Stimulated activated CD4-positive, alpha-beta T cell treated with anti-CD3 and anti-CD28 coated beads, Interleukin-4, amount 100 ng/mL, for 4 hours (primary cell): ENCODE measurements around the gene NEK7.
A peak's percentile ranks its signal among the peaks of the same experiment; 100 is the strongest.

Experiments used
- DNase-seq, 2 experiments: peaks; one replicate each; pipeline ENCODE4 v3.0.0-alpha.2; 2020

NEK7 gene

GRCh38 chr1:198150369-198150768 lies 6.4 kb upstream of the NEK7 start:
- no peak for DNase-seq

GRCh38 chr1:198151688-198152087 lies 5.1 kb upstream of the NEK7 start:
- no peak for DNase-seq

GRCh38 chr1:198153103-198153502 lies 3.7 kb upstream of the NEK7 start:
- no peak for DNase-seq

GRCh38 chr1:198153804-198154203 lies 3.0 kb upstream of the NEK7 start:
- no peak for DNase-seq

- DNase-seq: no peak
Observed at GRCh38 chr1:198155253-198155652, 1.5 kb upstream of the NEK7 start.

GRCh38 chr1:198156111-198156744 lies 570 bp upstream of the NEK7 start:
- peak; percentile 64 to 69 for DNase-seq

- peak; percentile 72 to 76 for DNase-seq
Observed at GRCh38 chr1:198157241-198157846, 546 bp downstream of the NEK7 start.

- DNase-seq: no peak
Observed at GRCh38 chr1:198157847-198158725, 1.3 kb downstream of the NEK7 start.

- peak; percentile 80 to 82 for DNase-seq
Observed at GRCh38 chr1:198158735-198159589, 2.2 kb downstream of the NEK7 start.

- DNase-seq: no peak
Observed at GRCh38 chr1:198160222-198160621, 3.4 kb downstream of the NEK7 start.

GRCh38 chr1:198160946-198161614 lies 4.3 kb downstream of the NEK7 start:
- DNase-seq: no peak

- DNase-seq: no peak
Observed at GRCh38 chr1:198161718-198162090, 4.9 kb downstream of the NEK7 start.

- DNase-seq: no peak
Observed at GRCh38 chr1:198162091-198162767, 5.4 kb downstream of the NEK7 start.

- DNase-seq: no peak
Observed at GRCh38 chr1:198165927-198166647, 9.3 kb downstream of the NEK7 start.

GRCh38 chr1:198166900-198167299 lies 10.1 kb downstream of the NEK7 start:
- DNase-seq: no peak

- DNase-seq: peak in 1 of 2 experiments; percentile 62
Observed at GRCh38 chr1:198167436-198167934, 10.7 kb downstream of the NEK7 start.

- DNase-seq: no peak
Observed at GRCh38 chr1:198168227-198168626, 11.4 kb downstream of the NEK7 start.

- no peak for DNase-seq
Observed at GRCh38 chr1:198169672-198170071, 12.9 kb downstream of the NEK7 start.

GRCh38 chr1:198171667-198172540 lies 15.1 kb downstream of the NEK7 start:
- DNase-seq: no peak

GRCh38 chr1:198173832-198174231 lies 17.0 kb downstream of the NEK7 start:
- DNase-seq: no peak
